ENCODE measurements around the gene CALCB.

CALCB gene

GRCh38 chr11:15074206-15075161 is 1.1 kb downstream of the CALCB start:
- DNase-seq, result peak in 12 of 14 donors; percentile 26 to 74 (median 42)

- DNase-seq, result no peak
Observed at GRCh38 chr11:15075162-15075526, 1.8 kb downstream of the CALCB start.

- no peak for DNase-seq
Observed at GRCh38 chr11:15091175-15091574, 17.8 kb downstream of the CALCB start.

GRCh38 chr11:15091625-15092024 is 18.2 kb downstream of the CALCB start:
- DNase-seq, result no peak

GRCh38 chr11:15093432-15093831 is 20.0 kb downstream of the CALCB start:
- DNase-seq, result no peak

- no peak for DNase-seq
Observed at GRCh38 chr11:15095736-15096228, 22.4 kb downstream of the CALCB start.

GRCh38 chr11:15097411-15097810 is 24.0 kb downstream of the CALCB start:
- DNase-seq, result no peak

GRCh38 chr11:15099267-15099666 is 25.9 kb downstream of the CALCB start:
- no peak for DNase-seq

GRCh38 chr11:15101072-15101709 is 27.8 kb downstream of the CALCB start:
- peak in 8 of 14 donors; percentile 4 to 58 (median 22) for DNase-seq

- no peak for DNase-seq
Observed at GRCh38 chr11:15104166-15104565, 30.8 kb downstream of the CALCB start.

GRCh38 chr11:15106201-15106965 is 33.0 kb downstream of the CALCB start:
- no peak for DNase-seq

GRCh38 chr11:15107730-15108515 is 34.5 kb downstream of the CALCB start:
- DNase-seq, result no peak

- DNase-seq, result no peak
Observed at GRCh38 chr11:15108592-15109130, 35.3 kb downstream of the CALCB start.

- no peak for DNase-seq
Observed at GRCh38 chr11:15109602-15110001, 36.2 kb downstream of the CALCB start.

- no peak for DNase-seq
Observed at GRCh38 chr11:15111215-15111614, 37.8 kb downstream of the CALCB start.

- no peak for DNase-seq
Observed at GRCh38 chr11:15112131-15112541, 38.7 kb downstream of the CALCB start.

- peak in 1 of 14 donors; percentile 10 for DNase-seq
Observed at GRCh38 chr11:15113381-15113780, 40.0 kb downstream of the CALCB start.

- peak in 1 of 14 donors; percentile 16 for DNase-seq
Observed at GRCh38 chr11:15114501-15115475, 41.4 kb downstream of the CALCB start, which contains the start of gene INSC. Gene INSC (plus strand): TSS chr11:15114923. CDS start chr11:15149175, 34,252 bp downstream.

- DNase-seq, result no peak
Observed at GRCh38 chr11:15115686-15116085, 42.3 kb downstream of the CALCB start.

GRCh38 chr11:15117751-15118150 is 44.4 kb downstream of the CALCB start:
- DNase-seq, result peak in 3 of 14 donors; percentile 14 to 33 (median 31)
